HG02588 (cell line): ENCODE measurements around the gene SIN3B.

ENCODE experiments used
- ATAC-seq: cut with Tn5 transposase; IDR thresholded peaks from one replicate; pipeline ENCODE4 v1.9.1; 2021; ENCODE audit warnings: mild to moderate bottlenecking, moderate library complexity; ENCODE audit not compliant: unreplicated experiment

Gene SIN3B

GRCh38 chr19:16887353-16888265, 58.4 kb downstream of the SIN3B start:
- no peak for ATAC-seq

- ATAC-seq = no peak
These were observed 59.6 kb downstream of the SIN3B start, which contains the start of gene F2RL3 for GRCh38 chr19:16888629-16889365. F2RL3 (plus strand) TSS chr19:16888999; CDS start chr19:16889190, 191 bp downstream.

- no peak for ATAC-seq
These were observed 60.2 kb downstream of the SIN3B start for GRCh38 chr19:16889366-16889882.

- no peak for ATAC-seq
These were observed 60.8 kb downstream of the SIN3B start for GRCh38 chr19:16889883-16890460.

GRCh38 chr19:16890461-16891184, 61.4 kb downstream of the SIN3B start:
- no peak for ATAC-seq

GRCh38 chr19:16891696-16892382, 62.6 kb downstream of the SIN3B start:
- ATAC-seq = no peak

GRCh38 chr19:16892436-16892835, 63.2 kb downstream of the SIN3B start:
- no peak for ATAC-seq

- ATAC-seq = no peak
These were observed 63.9 kb downstream of the SIN3B start for GRCh38 chr19:16892868-16893685.

- no peak for ATAC-seq
These were observed 64.4 kb downstream of the SIN3B start for GRCh38 chr19:16893686-16893989.

GRCh38 chr19:16894080-16894479, 64.9 kb downstream of the SIN3B start:
- no peak for ATAC-seq

GRCh38 chr19:16895467-16896145, 66.4 kb downstream of the SIN3B start:
- ATAC-seq = no peak

- peak; percentile 25 for ATAC-seq
These were observed 67.2 kb downstream of the SIN3B start for GRCh38 chr19:16896146-16897028.

GRCh38 chr19:16897029-16897855, 68.0 kb downstream of the SIN3B start:
- peak; percentile 55 for ATAC-seq

GRCh38 chr19:16897856-16898161, 68.6 kb downstream of the SIN3B start:
- no peak for ATAC-seq

GRCh38 chr19:16898361-16899015, 69.3 kb downstream of the SIN3B start:
- no peak for ATAC-seq

- no peak for ATAC-seq
These were observed 70.4 kb downstream of the SIN3B start for GRCh38 chr19:16899566-16900075.
